Measurements from ENCODE around the gene CARD18. TPM values are rescaled to one million over a fixed set of nuclear protein-coding genes. Genes with fewer than 3 reads are reported as not detected.

Gene CARD18
- total RNA-seq: not detected

GRCh38 chr11:105139669-105140068 is at the start of gene CARD18:
TSS of gene CARD18 (minus strand) at chr11:105139769. CDS start at chr11:105139726, 43 bp downstream.
- Mint-ChIP-seq H3K36me3 (ENCODE audit: low read depth) (no peaks in the 10 kb centered on the region), H3K4me1 (no peaks in the 10 kb centered on the region), H3K27ac (no peak within 1 kb of the TSS), H3K4me3 (no peak within 1 kb of the TSS), H3K9me3 (peaks cover 9% of the 10 kb centered on the region), H3K27me3 (no peaks in the 10 kb centered on the region)
- no peak for ATAC-seq (replicated peaks)

GRCh38 chr11:105183987-105184386 is 44.4 kb upstream of the CARD18 start:
- Mint-ChIP-seq H3K27me3 (peaks cover 7% of the 10 kb centered on the region), H3K27ac (no peak overlapping the region), H3K4me1 (no peaks in the 10 kb centered on the region), H3K9me3 (peaks cover 3% of the 10 kb centered on the region), H3K36me3 (ENCODE audit: low read depth) (no peaks in the 10 kb centered on the region), H3K4me3 (no peak overlapping the region)
- no peak for ATAC-seq (replicated peaks)

- Mint-ChIP-seq H3K27ac (no peak overlapping the region), H3K4me1 (no peaks in the 10 kb centered on the region), H3K36me3 (ENCODE audit: low read depth) (no peaks in the 10 kb centered on the region), H3K4me3 (no peak overlapping the region), H3K27me3 (peaks cover 7% of the 10 kb centered on the region), H3K9me3 (peaks cover 3% of the 10 kb centered on the region)
- ATAC-seq (replicated peaks): no peak
These were observed 43.9 kb upstream of the CARD18 start for GRCh38 chr11:105183426-105183825.

- Mint-ChIP-seq H3K27me3 (peaks cover 7% of the 10 kb centered on the region), H3K27ac (no peak overlapping the region), H3K4me3 (no peak overlapping the region), H3K36me3 (ENCODE audit: low read depth) (no peaks in the 10 kb centered on the region), H3K9me3 (no peaks in the 10 kb centered on the region), H3K4me1 (no peaks in the 10 kb centered on the region)
- ATAC-seq (replicated peaks): no peak
These were observed 42.0 kb upstream of the CARD18 start for GRCh38 chr11:105181521-105181920.

GRCh38 chr11:105181100-105181499 is 41.5 kb upstream of the CARD18 start:
- H3K4me3 Mint-ChIP-seq: no peak overlapping the region
- H3K27me3 Mint-ChIP-seq: peaks cover 7% of the 10 kb centered on the region

GRCh38 chr11:105179542-105180278 is 40.1 kb upstream of the CARD18 start:
- Mint-ChIP-seq H3K36me3 (ENCODE audit: low read depth) (no peaks in the 10 kb centered on the region), H3K9me3 (no peaks in the 10 kb centered on the region), H3K4me3 (no peak overlapping the region), H3K27me3 (peaks cover 7% of the 10 kb centered on the region), H3K27ac (no peak overlapping the region), H3K4me1 (no peaks in the 10 kb centered on the region)
- no peak for ATAC-seq (replicated peaks)

More at GRCh38 chr11:105181100-105181499, 41.5 kb upstream of the CARD18 start:
- Mint-ChIP-seq H3K27ac (no peak overlapping the region), H3K4me1 (no peaks in the 10 kb centered on the region), H3K36me3 (ENCODE audit: low read depth) (no peaks in the 10 kb centered on the region), H3K9me3 (no peaks in the 10 kb centered on the region)
- no peak for ATAC-seq (replicated peaks)

GRCh38 chr11:105177658-105178057 is 38.1 kb upstream of the CARD18 start:
- H3K27me3 Mint-ChIP-seq: peaks cover 7% of the 10 kb centered on the region
- H3K27ac Mint-ChIP-seq: no peak overlapping the region
- no peak for ATAC-seq (replicated peaks)
- no peaks in the 10 kb centered on the region for H3K36me3 Mint-ChIP-seq (ENCODE audit: low read depth)
- no peak overlapping the region for H3K4me3 Mint-ChIP-seq
- no peaks in the 10 kb centered on the region for H3K4me1 Mint-ChIP-seq
- H3K9me3 Mint-ChIP-seq: peaks cover 3% of the 10 kb centered on the region

GRCh38 chr11:105168457-105168856 is 28.9 kb upstream of the CARD18 start:
- peaks cover 11% of the 10 kb centered on the region for H3K9me3 Mint-ChIP-seq
- no peaks in the 10 kb centered on the region for H3K4me1 Mint-ChIP-seq
- no peak for ATAC-seq (replicated peaks)
- H3K36me3 Mint-ChIP-seq (ENCODE audit: low read depth): no peaks in the 10 kb centered on the region
- no peak overlapping the region for H3K4me3 Mint-ChIP-seq
- H3K27ac Mint-ChIP-seq: no peak overlapping the region
- no peaks in the 10 kb centered on the region for H3K27me3 Mint-ChIP-seq

GRCh38 chr11:105167244-105167643 is 27.7 kb upstream of the CARD18 start:
- H3K4me3 Mint-ChIP-seq: no peak overlapping the region
- H3K36me3 Mint-ChIP-seq (ENCODE audit: low read depth): no peaks in the 10 kb centered on the region
- no peaks in the 10 kb centered on the region for H3K4me1 Mint-ChIP-seq
- H3K27me3 Mint-ChIP-seq: no peaks in the 10 kb centered on the region
- no peak overlapping the region for H3K27ac Mint-ChIP-seq
- peaks cover 8% of the 10 kb centered on the region for H3K9me3 Mint-ChIP-seq
- no peak for ATAC-seq (replicated peaks)

GRCh38 chr11:105164208-105164607 is 24.6 kb upstream of the CARD18 start:
- no peaks in the 10 kb centered on the region for H3K36me3 Mint-ChIP-seq (ENCODE audit: low read depth)
- H3K27me3 Mint-ChIP-seq: no peaks in the 10 kb centered on the region
- no peak overlapping the region for H3K4me3 Mint-ChIP-seq
- H3K27ac Mint-ChIP-seq: no peak overlapping the region
- H3K4me1 Mint-ChIP-seq: no peaks in the 10 kb centered on the region
- H3K9me3 Mint-ChIP-seq: no peaks in the 10 kb centered on the region
- peak; percentile 34 for ATAC-seq (replicated peaks)

GRCh38 chr11:105162506-105162905 is 22.9 kb upstream of the CARD18 start:
- no peaks in the 10 kb centered on the region for H3K9me3 Mint-ChIP-seq
- no peak overlapping the region for H3K4me3 Mint-ChIP-seq
- H3K4me1 Mint-ChIP-seq: no peaks in the 10 kb centered on the region

GRCh38 chr11:105158436-105158835 is 18.9 kb upstream of the CARD18 start:
- Mint-ChIP-seq H3K4me1 (no peaks in the 10 kb centered on the region), H3K27me3 (no peaks in the 10 kb centered on the region), H3K36me3 (ENCODE audit: low read depth) (no peaks in the 10 kb centered on the region), H3K27ac (no peak overlapping the region), H3K9me3 (no peaks in the 10 kb centered on the region), H3K4me3 (no peak overlapping the region)
- no peak for ATAC-seq (replicated peaks)

More at GRCh38 chr11:105162506-105162905, 22.9 kb upstream of the CARD18 start:
- Mint-ChIP-seq H3K27ac (no peak overlapping the region), H3K36me3 (ENCODE audit: low read depth) (no peaks in the 10 kb centered on the region), H3K27me3 (no peaks in the 10 kb centered on the region)
- no peak for ATAC-seq (replicated peaks)

GRCh38 chr11:105156720-105157119 is 17.2 kb upstream of the CARD18 start:
- no peak overlapping the region for H3K27ac Mint-ChIP-seq
- H3K4me1 Mint-ChIP-seq: no peaks in the 10 kb centered on the region
- ATAC-seq (replicated peaks): no peak
- no peaks in the 10 kb centered on the region for H3K9me3 Mint-ChIP-seq
- H3K36me3 Mint-ChIP-seq (ENCODE audit: low read depth): no peaks in the 10 kb centered on the region
- H3K4me3 Mint-ChIP-seq: no peak overlapping the region
- H3K27me3 Mint-ChIP-seq: no peaks in the 10 kb centered on the region

- Mint-ChIP-seq H3K27ac (no peak overlapping the region), H3K9me3 (no peaks in the 10 kb centered on the region), H3K36me3 (ENCODE audit: low read depth) (no peaks in the 10 kb centered on the region), H3K27me3 (no peaks in the 10 kb centered on the region), H3K4me3 (no peak overlapping the region), H3K4me1 (no peaks in the 10 kb centered on the region)
- ATAC-seq (replicated peaks): no peak
These were observed 16.7 kb upstream of the CARD18 start for GRCh38 chr11:105156231-105156630.

GRCh38 chr11:105155679-105156078 is 16.1 kb upstream of the CARD18 start:
- H3K27ac Mint-ChIP-seq: no peak overlapping the region
- H3K4me1 Mint-ChIP-seq: no peaks in the 10 kb centered on the region
- H3K9me3 Mint-ChIP-seq: no peaks in the 10 kb centered on the region
- ATAC-seq (replicated peaks): no peak
- H3K4me3 Mint-ChIP-seq: no peak overlapping the region
- H3K27me3 Mint-ChIP-seq: no peaks in the 10 kb centered on the region
- no peaks in the 10 kb centered on the region for H3K36me3 Mint-ChIP-seq (ENCODE audit: low read depth)
